C4-2B (cell line): ENCODE results near the gene TCF21.

Experiments used
- ZFX ChIP-seq: fragments of 450-650 bp; IDR thresholded peaks from 2 replicates; pipeline ENCODE4 v1.6.1; 2017
- TF ChIP-seq, protein P1 (sequence below): fragments of 450-650 bp; conservative IDR thresholded peaks from 2 replicates; pipeline ENCODE4 v1.5.1; 2017; ENCODE audit warnings: mild to moderate bottlenecking

DNA sequence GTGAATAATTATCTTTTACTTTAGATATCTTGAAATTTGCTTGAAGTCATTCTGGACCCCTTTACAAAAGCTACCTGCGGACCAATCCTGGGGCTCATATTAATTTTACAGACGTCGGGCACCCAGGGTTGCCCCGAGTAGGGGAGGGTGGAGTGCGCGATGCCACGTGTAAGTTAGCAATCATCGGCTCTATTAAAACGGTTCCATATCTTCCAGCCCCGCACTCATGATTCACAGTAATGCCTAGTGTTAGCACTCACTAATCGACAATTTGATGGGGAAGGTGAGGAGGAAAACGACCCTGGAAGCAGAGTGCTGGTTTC lies 34.9 kb upstream of the TCF21 start:
- TF ChIP-seq, protein P1, sequence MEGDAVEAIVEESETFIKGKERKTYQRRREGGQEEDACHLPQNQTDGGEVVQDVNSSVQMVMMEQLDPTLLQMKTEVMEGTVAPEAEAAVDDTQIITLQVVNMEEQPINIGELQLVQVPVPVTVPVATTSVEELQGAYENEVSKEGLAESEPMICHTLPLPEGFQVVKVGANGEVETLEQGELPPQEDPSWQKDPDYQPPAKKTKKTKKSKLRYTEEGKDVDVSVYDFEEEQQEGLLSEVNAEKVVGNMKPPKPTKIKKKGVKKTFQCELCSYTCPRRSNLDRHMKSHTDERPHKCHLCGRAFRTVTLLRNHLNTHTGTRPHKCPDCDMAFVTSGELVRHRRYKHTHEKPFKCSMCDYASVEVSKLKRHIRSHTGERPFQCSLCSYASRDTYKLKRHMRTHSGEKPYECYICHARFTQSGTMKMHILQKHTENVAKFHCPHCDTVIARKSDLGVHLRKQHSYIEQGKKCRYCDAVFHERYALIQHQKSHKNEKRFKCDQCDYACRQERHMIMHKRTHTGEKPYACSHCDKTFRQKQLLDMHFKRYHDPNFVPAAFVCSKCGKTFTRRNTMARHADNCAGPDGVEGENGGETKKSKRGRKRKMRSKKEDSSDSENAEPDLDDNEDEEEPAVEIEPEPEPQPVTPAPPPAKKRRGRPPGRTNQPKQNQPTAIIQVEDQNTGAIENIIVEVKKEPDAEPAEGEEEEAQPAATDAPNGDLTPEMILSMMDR: no peak
- no peak for TF ChIP-seq ZFX
